GM21576 (cell line): ENCODE results near the gene MIOS.
"Not testable (repeated sequence)": the region's sequence is repeated elsewhere in the genome, so short reads cannot be mapped to it uniquely, and the experiment has no call there.

Experiments
- ATAC-seq: cut with Tn5 transposase; IDR thresholded peaks from one replicate; pipeline ENCODE4 v1.9.1; 2021; ENCODE audit warnings: mild to moderate bottlenecking, moderate library complexity; ENCODE audit not compliant: unreplicated experiment

MIOS gene

DNA sequence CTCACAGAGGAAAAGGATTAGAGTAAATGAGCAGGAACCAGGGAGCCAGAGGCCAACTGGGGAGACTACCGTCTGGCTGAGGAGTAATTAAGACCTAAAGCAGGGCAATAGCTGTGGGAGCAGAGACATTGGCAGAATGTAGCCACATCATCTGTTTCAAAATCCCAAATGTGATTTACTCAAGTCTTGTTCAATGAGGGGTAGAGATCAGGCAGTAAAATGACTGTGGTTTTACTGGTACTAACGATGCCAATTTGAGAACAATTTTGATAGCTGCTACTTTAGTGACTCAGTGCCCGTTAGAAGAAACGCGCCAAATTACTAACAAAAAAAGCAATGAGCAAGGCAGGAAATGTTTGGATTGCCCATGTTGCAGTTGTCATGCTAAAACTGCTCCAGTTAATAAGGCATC, 12.7 kb upstream of the MIOS start:
- no peak for ATAC-seq

DNA sequence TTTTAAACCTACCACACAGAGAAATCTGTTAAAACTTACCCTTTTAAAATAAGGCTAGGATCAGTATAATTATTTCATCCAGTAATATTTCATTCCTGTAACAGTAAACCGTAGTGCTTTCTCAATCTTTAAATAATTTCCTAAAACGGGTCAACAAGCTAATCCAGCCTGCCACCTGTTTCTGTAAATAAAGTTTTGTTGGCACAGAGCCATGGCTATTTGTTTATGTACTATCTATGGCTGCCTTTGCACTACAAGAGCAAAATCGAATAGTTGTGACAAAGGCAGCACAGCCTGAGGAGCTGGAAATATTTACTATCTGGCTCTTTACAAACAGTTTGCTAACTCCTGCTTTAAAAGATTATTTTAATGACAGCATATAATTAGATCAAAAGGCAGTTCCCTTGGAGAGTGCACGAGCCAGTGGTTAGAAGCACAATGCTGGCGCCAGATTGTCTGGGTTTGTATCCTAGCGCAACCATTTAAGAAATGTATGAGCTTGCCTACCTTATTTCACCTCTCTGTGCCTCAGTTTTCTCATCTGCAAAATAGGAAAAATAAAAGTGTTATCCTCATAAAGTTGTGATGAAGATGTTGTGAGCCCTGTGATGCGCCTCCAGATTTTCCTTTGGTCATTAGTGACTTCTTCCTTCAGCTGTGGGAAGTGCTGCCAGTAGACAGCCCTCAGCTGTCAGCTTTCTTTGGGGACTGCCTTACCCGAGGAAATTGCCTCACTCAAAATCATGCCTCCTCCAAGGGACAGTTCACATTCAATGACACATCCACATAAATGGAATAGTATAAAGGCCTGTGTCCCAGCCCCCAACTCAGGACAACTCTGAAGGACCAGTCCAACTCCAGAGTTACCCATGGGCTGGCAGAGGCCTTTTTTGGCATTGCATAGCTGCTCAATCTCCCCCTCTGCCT, 11.8 kb upstream of the MIOS start:
- no peak for ATAC-seq

DNA sequence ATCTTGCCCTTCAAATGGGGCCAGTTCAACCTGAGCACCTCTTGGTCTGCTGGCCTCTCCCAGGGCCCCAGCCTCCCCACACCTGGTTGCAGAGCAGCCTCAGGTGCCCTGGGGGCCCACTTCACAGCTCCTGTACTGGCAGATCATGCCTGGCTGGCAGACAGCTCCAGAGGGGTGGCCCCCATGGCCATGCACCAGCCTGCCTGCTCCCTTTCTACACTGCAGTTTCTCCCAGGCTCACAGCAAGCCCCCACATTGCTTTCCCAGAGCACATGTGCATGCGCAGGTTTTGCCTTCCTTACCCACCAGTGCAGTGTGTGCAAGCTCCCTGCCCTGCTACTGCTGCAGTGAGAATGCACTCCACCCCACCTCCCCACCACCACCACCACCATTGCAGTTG, 9.8 kb upstream of the MIOS start:
- ATAC-seq, result no peak

DNA sequence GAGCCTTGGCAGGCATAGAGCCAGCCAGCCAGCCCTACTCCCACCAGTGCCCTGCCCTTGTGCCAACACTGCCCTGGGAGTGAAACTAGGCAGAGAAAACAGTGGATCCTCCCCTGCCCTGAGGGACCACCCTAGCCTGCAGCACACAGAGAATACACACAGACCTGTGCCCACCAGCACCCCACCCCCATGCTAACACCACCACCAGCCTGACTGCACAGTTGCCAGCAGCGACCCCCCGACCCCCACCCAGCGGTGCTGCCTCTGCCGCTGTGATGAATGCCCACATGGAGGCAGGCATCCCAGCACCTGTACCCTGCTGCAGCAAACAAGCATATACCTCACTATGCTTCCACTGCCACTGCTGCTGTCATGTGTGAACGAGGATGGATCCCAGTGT, 9.4 kb upstream of the MIOS start:
- ATAC-seq, result no peak

DNA sequence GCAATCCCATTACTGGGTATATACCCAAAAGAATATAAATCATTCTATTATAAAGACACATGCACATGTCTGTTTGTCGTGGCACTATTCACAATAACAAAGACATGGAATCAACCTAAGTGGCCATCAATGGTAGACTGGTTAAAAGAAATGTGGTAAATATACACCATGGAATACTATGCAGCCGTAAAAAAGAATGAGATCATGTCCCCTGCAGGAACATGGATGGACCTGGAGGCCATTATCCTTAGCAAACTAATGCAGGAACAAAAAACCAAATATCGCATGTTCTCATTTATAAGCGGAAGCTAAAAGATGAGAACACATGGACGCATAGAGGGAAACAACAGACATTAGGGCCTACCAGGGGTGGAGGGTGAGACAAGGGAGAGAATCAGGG, 5.1 kb upstream of the MIOS start:
- not testable (repeated sequence) for ATAC-seq

DNA sequence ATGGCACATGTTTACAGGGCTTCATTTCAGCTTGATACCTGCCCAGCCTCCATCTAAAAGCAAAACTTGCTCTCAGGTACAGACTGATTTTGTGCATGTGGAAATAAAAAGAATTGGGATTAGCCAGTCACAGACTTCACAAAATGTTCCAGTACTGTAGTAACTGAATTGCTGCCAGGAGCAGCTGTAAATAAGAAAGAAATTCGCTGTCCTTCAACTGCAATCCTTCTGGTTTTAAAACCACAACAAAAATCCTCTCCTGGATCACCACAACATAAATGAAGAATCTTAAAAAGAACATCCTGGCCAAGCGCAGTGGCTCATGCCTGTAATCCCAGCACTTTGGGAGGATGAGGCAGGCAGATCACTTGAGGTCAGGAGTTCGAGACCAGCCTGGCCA, 3.9 kb upstream of the MIOS start:
- ATAC-seq, result no peak

DNA sequence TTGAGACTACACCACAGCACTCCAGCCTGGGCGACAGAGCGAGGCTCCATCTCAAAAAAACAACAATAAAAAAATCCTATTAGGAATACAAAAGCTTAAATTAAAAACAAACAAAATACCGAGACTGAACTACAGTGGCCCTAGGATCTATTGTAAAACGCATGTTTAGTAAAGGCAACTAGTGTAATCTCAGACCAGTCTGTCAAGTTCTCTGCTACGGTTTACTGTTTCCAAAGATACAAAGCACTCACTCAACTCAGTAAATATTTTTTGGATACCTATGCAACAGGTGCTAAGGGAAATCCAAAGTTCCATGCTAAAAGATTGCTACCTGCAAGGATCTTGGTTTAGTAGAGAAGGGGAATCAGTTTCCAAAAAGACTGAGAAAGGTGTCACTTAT, 3.4 kb upstream of the MIOS start:
- ATAC-seq, result no peak

DNA sequence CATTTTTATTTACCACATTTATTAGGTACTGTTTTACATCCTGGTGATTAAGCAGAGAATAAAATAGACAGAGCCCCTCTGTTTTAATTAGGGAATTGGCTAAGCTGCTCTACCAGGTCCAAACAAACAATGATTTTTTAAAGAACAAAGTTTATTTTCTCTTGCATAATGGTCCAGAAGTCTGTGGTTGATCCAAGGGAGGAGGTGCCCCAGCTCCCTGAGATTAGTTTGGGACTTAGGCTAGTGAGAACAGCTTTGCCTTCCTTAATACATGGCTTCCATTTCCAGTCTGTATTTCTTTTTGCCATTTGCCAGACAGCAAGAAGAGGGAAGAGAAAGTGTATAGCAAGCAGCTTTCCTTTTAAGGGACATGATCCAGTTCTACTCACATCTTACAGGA, 2.9 kb upstream of the MIOS start:
- no peak for ATAC-seq

DNA sequence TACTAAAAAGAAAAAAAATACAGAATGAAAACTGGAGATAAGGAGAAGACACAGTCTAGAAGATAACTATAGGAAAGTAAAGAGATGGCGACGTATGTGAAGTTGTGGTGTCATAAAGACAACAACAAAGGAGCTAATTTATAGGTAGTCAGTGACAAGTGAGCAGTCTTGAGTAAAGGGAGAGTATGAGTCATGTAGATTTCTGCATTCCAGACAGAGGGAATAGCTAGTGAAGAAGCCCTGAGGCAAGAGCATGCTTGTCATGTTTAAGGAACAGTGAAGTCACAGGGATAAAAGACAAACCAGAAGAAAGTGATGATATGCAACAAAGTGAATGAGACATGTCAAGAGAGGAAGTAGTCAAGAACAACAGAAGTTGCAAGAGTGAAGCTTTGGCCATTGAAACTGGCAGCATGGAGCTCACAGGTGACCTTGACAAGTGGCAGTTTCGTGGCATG, 2.3 kb upstream of the MIOS start:
- ATAC-seq, result no peak

DNA sequence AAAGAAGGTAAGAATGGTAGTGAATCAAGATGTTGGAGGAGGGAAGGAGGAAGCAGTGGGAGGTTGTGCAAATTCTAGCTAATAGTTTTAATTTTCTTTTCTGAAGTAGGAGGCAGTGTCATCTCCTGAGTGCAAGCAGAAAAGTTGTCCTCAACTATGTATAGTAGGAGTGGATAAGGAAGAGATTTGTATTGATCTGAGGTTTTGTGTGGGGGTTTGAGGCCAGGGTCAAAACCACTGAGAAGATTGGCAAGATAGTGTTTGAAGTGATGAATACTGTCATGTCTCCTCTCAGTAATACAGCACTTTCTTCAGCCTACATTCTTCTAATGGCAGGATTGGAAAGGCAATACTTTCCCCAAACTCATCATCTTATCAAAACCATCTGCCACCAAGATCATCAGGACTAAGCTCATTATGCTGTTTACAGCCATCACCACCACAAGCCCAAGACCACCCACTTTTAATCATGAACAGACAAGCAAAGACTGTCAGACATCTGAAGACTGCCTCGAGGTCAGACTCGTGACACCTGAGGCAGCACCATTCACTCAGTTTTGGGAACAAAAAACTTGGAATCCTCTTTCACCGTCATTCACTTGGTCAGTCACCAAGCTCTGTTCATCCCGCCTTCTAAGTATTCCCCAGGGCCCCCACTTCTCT, 1.5 kb upstream of the MIOS start:
- no peak for ATAC-seq

DNA sequence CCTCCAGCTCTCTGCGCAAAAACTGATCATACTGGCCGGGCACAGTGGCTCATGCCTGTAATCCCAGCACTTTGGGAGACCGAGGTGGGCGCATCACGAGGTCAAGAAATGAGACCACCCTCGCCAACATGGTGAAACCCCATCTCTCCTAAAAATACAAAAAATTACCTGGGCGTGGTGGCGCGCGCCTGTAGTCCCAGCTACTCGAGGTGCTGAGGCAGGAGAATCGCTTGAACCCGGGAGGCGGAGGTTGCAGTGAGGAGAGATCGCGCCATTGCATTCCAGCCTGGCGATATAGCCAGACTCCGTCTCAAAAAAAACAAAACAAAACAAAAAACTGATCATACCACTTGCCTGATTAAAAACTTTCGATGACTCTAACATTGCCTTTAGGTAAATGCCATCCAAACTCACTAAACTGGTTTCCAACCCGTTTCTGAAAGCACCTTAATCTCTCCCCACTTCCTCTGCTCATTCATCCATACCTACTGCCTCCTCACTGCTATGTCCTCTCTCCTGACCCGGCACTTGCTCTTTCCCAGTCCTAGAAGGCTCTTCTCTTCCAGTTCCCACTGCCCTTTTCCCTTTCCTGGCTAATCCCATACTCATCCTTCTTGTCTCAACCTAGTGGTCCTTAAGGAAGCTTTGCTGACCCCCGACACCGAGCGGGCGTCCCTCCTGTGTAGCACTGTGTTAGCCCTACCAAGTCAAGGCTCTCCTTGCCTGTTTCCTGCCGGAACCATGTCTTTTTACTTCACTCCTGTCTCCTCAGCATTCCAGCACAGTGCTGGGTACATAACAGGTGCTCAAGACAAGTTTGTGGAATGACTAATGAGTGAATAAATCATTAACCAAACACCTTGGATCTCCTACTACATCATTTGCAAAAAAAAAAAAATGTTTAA, 686 bp upstream of the MIOS start:
- peak; percentile 7 for ATAC-seq

DNA sequence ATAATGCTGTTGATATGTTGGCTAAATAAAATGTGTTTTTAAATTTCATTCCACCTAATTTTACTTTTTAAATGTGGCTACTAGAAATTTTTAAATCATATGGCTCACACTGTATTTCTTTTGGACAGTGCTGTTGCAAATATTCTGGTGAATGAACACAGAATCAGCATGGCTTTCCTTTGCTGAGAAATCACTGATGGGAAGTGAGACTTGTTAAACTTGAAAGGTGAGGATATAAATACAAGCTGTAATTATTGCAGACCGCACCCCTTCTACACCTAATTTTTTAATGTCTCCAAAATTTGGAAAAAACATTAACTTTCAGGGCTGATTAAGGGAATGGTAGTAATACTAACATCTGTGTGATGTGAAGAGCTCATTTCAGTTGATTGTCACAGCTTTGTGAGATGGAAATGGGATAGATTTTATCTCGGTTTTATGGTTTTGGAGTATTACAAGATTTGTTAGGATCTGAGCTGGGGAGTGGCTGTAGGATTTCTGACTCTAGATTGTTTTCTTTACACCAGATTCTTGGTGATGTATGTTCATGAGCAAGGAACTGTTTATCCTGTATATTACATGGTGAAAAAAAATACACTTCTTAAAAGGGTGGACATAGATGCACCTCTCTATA, 1.3 kb downstream of the MIOS start:
- no peak for ATAC-seq

DNA sequence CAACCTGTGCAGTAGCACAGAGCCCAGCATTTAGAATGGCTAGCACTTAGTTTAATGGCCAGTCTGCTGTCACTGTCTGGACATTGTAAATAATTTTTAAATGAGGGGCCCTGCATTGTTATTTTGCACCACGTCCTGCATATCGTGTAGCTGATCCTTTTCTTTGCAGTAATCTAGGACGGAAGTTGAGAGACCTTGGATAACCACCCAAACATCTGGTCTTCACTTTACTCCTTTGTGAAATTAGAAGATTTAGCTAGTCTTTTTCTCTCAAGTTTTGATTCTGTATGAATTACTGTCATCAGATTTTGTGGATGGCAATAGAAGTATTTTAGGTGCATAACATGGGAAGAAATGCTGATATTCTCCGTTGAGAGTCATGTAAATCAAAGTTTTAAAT, 1.9 kb downstream of the MIOS start:
- ATAC-seq, result no peak

DNA sequence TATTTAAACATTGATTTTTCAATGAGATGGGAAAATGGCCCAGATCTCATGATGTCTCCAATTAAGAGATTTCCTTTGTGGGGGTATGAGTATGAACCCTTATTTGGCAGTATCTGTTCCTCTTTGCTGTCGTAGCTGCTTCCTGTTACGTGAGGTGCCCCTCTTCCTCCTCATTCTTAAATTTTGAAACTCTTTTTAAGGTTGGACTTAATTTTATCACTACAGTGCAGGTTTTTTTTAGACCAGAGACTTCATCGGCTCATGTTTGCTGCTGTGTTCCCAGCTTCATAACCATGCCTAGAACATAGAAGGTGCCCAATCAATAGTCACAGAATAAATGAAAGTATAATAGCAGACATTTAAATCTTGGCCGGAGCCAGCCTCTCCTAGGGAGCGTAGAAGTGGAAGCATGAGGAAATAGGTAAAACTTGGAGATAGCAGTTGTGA, 2.4 kb downstream of the MIOS start:
- ATAC-seq, result peak; percentile 51

DNA sequence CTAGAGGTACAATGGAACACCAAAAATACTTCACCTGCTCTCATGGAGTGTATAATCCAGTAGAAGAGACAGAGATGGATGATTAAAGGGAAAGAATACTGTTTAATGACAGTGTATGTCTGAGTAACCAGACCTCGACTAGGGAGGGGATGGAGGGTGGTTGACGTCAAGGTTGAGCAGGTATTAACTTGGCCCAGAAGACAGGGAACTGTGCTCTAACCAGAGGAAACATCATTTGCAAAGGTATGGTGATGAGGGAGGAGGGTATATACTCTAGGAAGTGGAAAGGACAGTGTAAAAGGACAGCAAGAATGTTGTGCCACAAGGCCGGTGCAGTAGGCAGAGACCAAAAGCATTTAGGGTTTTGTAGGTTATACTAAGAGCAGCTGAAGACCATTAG, 2.9 kb downstream of the MIOS start:
- ATAC-seq, result no peak

DNA sequence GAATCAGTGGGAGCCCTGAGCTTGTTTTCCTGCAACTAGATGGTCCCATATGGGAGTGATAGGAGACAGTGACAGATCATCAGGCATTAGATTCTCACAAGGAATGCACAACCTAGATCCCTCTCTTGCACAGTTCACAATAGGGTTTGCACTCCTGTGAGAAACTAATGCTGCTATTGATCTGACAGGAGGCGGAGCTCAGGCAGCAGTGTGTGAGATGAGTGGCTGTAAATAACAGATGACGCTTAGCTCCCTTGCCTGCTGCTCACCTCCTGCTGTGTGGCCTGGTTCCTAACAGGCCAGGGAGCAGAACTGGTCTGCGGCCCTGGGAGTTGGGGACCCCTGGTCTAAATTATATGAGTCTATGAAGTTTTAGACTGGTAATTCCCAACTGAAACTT, 3.9 kb downstream of the MIOS start:
- no peak for ATAC-seq

DNA sequence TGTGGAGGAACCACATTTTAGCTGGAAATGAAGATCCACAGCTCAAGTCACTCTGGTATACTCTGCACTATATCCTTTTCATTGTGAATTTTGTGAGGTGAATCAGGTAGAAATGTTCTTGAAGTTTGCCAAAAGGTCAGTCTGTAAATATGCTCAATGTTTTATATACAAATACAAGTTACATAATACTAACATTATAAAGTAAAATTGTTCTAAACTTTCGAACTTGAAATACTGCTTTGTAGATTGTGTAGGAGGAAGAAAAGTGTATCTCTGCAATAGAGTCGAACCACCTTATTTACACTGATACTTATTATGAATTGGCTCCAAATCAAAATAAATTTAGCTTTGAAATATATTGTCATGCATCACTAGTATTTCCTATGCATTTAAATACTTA, 7.0 kb downstream of the MIOS start:
- no peak for ATAC-seq

DNA sequence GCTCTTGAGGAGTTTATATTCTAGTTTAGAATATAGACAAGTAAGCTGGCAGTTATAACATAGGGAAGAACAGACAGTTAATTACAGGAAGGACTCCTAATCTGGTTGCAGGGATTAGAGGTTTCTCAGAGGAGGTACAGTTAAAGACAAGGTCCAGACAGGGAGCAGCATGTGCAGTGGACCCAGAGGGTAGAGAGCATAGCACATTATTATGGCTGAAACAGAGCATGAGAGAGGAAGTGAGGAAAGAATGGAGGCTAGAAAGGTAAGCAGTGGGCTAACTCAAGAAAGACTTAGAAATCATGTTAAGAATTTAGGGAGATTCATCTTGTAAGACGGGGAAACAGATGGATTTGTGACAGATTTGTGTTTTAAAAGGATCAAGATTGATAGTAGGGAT, 9.7 kb downstream of the MIOS start:
- ATAC-seq, result no peak

DNA sequence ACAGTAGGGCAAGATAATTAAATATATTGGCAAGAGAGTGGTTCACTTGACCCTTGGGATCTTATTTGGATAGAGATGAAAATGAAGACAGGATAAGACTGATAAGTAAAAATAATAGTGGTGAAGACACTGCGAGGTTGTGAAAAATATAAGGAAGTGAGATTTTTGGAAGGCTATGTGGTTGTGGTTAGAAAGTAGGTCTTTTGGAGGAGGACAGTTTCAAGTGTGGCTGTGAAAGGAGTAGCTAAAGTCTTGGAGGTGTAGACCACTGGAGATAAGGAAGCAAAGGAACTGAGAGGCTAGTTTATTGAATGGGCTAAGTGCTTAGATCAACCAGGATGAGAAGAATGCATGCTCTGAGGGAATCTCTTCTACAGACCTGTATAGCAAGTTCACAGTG, 11.2 kb downstream of the MIOS start:
- no peak for ATAC-seq

DNA sequence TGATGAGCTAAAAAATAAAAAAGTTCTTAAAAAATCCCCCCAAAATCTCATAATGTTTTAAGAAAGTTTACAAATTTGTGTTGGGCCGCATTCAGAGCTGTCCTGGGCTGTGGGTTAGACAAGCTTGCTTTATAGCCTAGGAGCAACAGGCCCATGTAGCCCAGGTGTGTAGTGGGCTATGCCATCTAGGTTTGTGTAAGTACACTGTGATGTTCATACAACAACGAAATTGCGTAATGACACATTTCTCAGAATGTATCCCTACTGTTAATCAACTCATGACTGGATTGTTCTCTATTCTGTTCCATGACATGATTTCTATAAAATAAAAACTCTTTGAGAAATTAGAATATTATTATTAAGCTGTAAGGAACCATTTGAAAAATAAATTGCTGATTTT, 13.0 kb downstream of the MIOS start:
- ATAC-seq, result no peak
